Right renal cortex interstitium (tissue), 3 donors: ENCODE measurements around the gene HDGF. TPM values are rescaled to one million over a fixed set of nuclear protein-coding genes. Genes with fewer than 3 reads are reported as not detected.
A peak's percentile ranks its signal among the peaks of the same experiment; 100 is the strongest.

Experiments
- DNase-seq, 3 donors: peaks; one replicate each; pipeline ENCODE4 v3.0.0-alpha.2; 2013; ENCODE audit warnings: low read depth in 3 of 3, low spot score in 2 of 3
- polyA plus RNA-seq, 3 donors: library from polyadenylated mRNA; unstranded; fragments of 120-200 nt; gene quantifications; one replicate each; pipeline ENCODE4 v1.2.1, GENCODE V29; 2013; ENCODE audit not compliant: insufficient read length in 3 of 3

The HDGF gene
- polyA plus RNA-seq, 3 donors: 267 to 278 (median 269) TPM

GRCh38 chr1:156747742-156748669 is 3.5 kb downstream of the HDGF start:
- no peak for DNase-seq

- DNase-seq: no peak
Measured at GRCh38 chr1:156746728-156747631, 4.5 kb downstream of the HDGF start.

- no peak for DNase-seq
Measured at GRCh38 chr1:156746406-156746727, 5.1 kb downstream of the HDGF start.

GRCh38 chr1:156745881-156746280 is 5.6 kb downstream of the HDGF start:
- DNase-seq: no peak

- no peak for DNase-seq
Measured at GRCh38 chr1:156744786-156745419, 6.6 kb downstream of the HDGF start.

GRCh38 chr1:156744344-156744743 is 7.1 kb downstream of the HDGF start:
- DNase-seq: no peak

GRCh38 chr1:156743367-156744302 is 7.8 kb downstream of the HDGF start:
- DNase-seq: no peak

GRCh38 chr1:156742801-156743200 is 8.7 kb downstream of the HDGF start:
- DNase-seq: no peak

GRCh38 chr1:156742017-156742416 is 9.5 kb downstream of the HDGF start:
- DNase-seq: no peak

GRCh38 chr1:156741481-156741983 is 9.9 kb downstream of the HDGF start:
- DNase-seq: no peak

GRCh38 chr1:156740741-156741480 is 10.6 kb downstream of the HDGF start, which contains the start of gene MRPL24:
Gene MRPL24 (minus strand): TSS chr1:156741088. CDS start chr1:156738704, 2,384 bp downstream.
- peak; percentile 94 to 99 (median 98) for DNase-seq

- no peak for DNase-seq
Measured at GRCh38 chr1:156740237-156740740, 11.2 kb downstream of the HDGF start.

GRCh38 chr1:156738916-156739315 is 12.6 kb downstream of the HDGF start:
- DNase-seq: no peak

GRCh38 chr1:156738407-156738806 is 13.1 kb downstream of the HDGF start:
- no peak for DNase-seq

GRCh38 chr1:156733989-156734584 is 17.4 kb downstream of the HDGF start:
- DNase-seq: no peak

GRCh38 chr1:156728599-156729462 is 22.6 kb downstream of the HDGF start, which contains the start of gene ISG20L2:
Gene ISG20L2 (minus strand): TSS chr1:156728766. CDS start chr1:156727652, 1,114 bp downstream.
- peak in 2 of 3 donors; percentile 93 for DNase-seq

- no peak for DNase-seq
Measured at GRCh38 chr1:156727926-156728598, 23.4 kb downstream of the HDGF start, which contains the start of gene METTL25B. Gene METTL25B (plus strand): TSS chr1:156728469. CDS start chr1:156729105, 636 bp downstream.
